Measurements from ENCODE around the gene OR52I2. TPM values are rescaled to one million over a fixed set of nuclear protein-coding genes. Genes with fewer than 3 reads are reported as not detected.

The OR52I2 gene
- polyA plus RNA-seq, 1 donor from 2014 or later = not detected

- H3K9ac ChIP-seq (ENCODE audit: low read length) = no peak overlapping the region
- no peak overlapping the region for H2AFZ ChIP-seq (ENCODE audit: low read depth, low read length)
- TF ChIP-seq CTCF (IDR thresholded peaks at IDR 0.05; ENCODE audit: poor library complexity, severe bottlenecking) = no peak
- peak; percentile 71 for TF ChIP-seq POLR2AphosphoS5 (IDR thresholded peaks at IDR 0.05)
- TF ChIP-seq RAD21 (conservative IDR thresholded peaks at IDR 0.05) = no peak
- peak; percentile 88 for TF ChIP-seq REST (IDR thresholded peaks at IDR 0.05; ENCODE audit: borderline replicate concordance)
- no peak for TF ChIP-seq TAF1 (IDR thresholded peaks at IDR 0.05; ENCODE audit: low read depth)
- TF ChIP-seq EZH2 (IDR thresholded peaks at IDR 0.05; ENCODE audit: borderline replicate concordance, insufficient read depth, low read length, poor library complexity, severe bottlenecking) = no peak
- TF ChIP-seq EP300 (conservative IDR thresholded peaks at IDR 0.05; ENCODE audit: poor library complexity, severe bottlenecking) = peak; percentile 76
- no peak for TF ChIP-seq SMC3 (conservative IDR thresholded peaks at IDR 0.05; ENCODE audit: poor library complexity)
- no peaks in the 10 kb centered on the region for H4K20me1 ChIP-seq (ENCODE audit: insufficient read depth)
- no peaks in the 10 kb centered on the region for H3K27me3 ChIP-seq (ENCODE audit: insufficient read depth, low read depth, low read length)
- peaks cover 6% of the 10 kb centered on the region for H3F3A ChIP-seq (ENCODE audit: insufficient read depth, low read length, poor library complexity, severe bottlenecking)
- peak overlapping the region; percentile 37 for H3K27ac ChIP-seq (ENCODE audit: low read length)
- no peaks in the 10 kb centered on the region for H3K79me2 ChIP-seq (replicated peaks; ENCODE audit: insufficient read depth, low read length)
- H3K9me3 ChIP-seq (ENCODE audit: low read length) = no peaks in the 10 kb centered on the region
- H3K4me3 ChIP-seq (ENCODE audit: low read length) = peak overlapping the region; percentile 21
- H3K36me3 ChIP-seq (ENCODE audit: insufficient read depth, low read length) = no peaks in the 10 kb centered on the region
- no peak overlapping the region for H3K4me2 ChIP-seq (ENCODE audit: low read length)
- H3K9me2 ChIP-seq (ENCODE audit: insufficient read depth, low read length) = no peaks in the 10 kb centered on the region
These were observed 30.4 kb downstream of the OR52I2 start for GRCh38 chr11:4611986-4612385.

GRCh38 chr11:4615856-4616444, 34.4 kb downstream of the OR52I2 start:
- TF ChIP-seq POLR2AphosphoS5 (IDR thresholded peaks at IDR 0.05) (no peak), SMC3 (conservative IDR thresholded peaks at IDR 0.05; ENCODE audit: poor library complexity) (no peak), RAD21 (conservative IDR thresholded peaks at IDR 0.05) (no peak), EP300 (conservative IDR thresholded peaks at IDR 0.05; ENCODE audit: poor library complexity, severe bottlenecking) (no peak), MXI1 (conservative IDR thresholded peaks at IDR 0.05; ENCODE audit: poor library complexity, severe bottlenecking) (no peak), TAF1 (IDR thresholded peaks at IDR 0.05; ENCODE audit: low read depth) (no peak), CTCF (IDR thresholded peaks at IDR 0.05; ENCODE audit: poor library complexity, severe bottlenecking) (no peak)

More at GRCh38 chr11:4615856-4616444, 34.4 kb downstream of the OR52I2 start:
- no peak overlapping the region for H3K4me3 ChIP-seq (ENCODE audit: low read length)
- H2AFZ ChIP-seq (ENCODE audit: low read depth, low read length) = no peak overlapping the region
- H3K27ac ChIP-seq (ENCODE audit: low read length) = no peak overlapping the region
- H3K9ac ChIP-seq (ENCODE audit: low read length) = no peak overlapping the region
- H3F3A ChIP-seq (ENCODE audit: insufficient read depth, low read length, poor library complexity, severe bottlenecking) = peaks cover 6% of the 10 kb centered on the region
- H3K4me2 ChIP-seq (ENCODE audit: low read length) = no peak overlapping the region
- H3K36me3 ChIP-seq (ENCODE audit: insufficient read depth, low read length) = no peaks in the 10 kb centered on the region
- H3K27me3 ChIP-seq (ENCODE audit: insufficient read depth, low read depth, low read length) = no peaks in the 10 kb centered on the region
- H3K9me3 ChIP-seq (ENCODE audit: low read length) = no peaks in the 10 kb centered on the region
- no peaks in the 10 kb centered on the region for H3K9me2 ChIP-seq (ENCODE audit: insufficient read depth, low read length)
- no peaks in the 10 kb centered on the region for H3K79me2 ChIP-seq (replicated peaks; ENCODE audit: insufficient read depth, low read length)
- no peaks in the 10 kb centered on the region for H4K20me1 ChIP-seq (ENCODE audit: insufficient read depth)

All from neural cell (in vitro differentiated cells).